Body of pancreas (tissue), 2 donors: Measurements from ENCODE around the gene DYNC2H1. TPM values are rescaled to one million over a fixed set of nuclear protein-coding genes. Genes with fewer than 3 reads are reported as not detected.

Source experiments
- small RNA-seq: library from RNA; depleted of rRNA; stranded (forward); fragments of <200 nt; gene quantifications from one replicate; pipeline ENCODE3, GENCODE V24; 2016
- total RNA-seq, 2 donors: library from RNA; depleted of rRNA; stranded (reverse); fragments of >200 nt; gene quantifications; one replicate each; pipeline ENCODE4 v1.1.0, GENCODE V29; 2016

The DYNC2H1 gene
- total RNA-seq, 2 donors from 2014 or later, result 12.2 to 19.5 TPM

Small RNA genes lying within 50 kb of the gene (small RNA-seq; reads per million reads assigned to genes)
- gene AP003461.1, result not detected

Other genes starting within 250 kb of the DYNC2H1 start
- gene MMP12, start 234.4 kb upstream of the DYNC2H1 start, total RNA-seq, result not detected
- gene MMP13, start 153.7 kb upstream of the DYNC2H1 start, total RNA-seq, result not detected
- gene DCUN1D5, start 17.3 kb upstream of the DYNC2H1 start, total RNA-seq, result 10 to 100 TPM; 16.6 to 70.5 TPM